Mononuclear cell (primary cell): ENCODE results near the gene RGS3. TPM values are rescaled to one million over a fixed set of nuclear protein-coding genes. Genes with fewer than 3 reads are reported as not detected.

Source experiments
- H3K27me3 ChIP-seq: 2 replicates; pipeline ENCODE4 v1.6.0; 2011; ENCODE audit warnings: low read length, control low read depth; ENCODE audit not compliant: insufficient read depth
- H3K4me1 ChIP-seq: 2 replicates; pipeline ENCODE4 v1.5.1; 2011; ENCODE audit warnings: mild to moderate bottlenecking, low read length, control low read depth; ENCODE audit not compliant: insufficient read depth
- H3K4me3 ChIP-seq: 2 replicates; pipeline ENCODE4 v1.5.1; 2011; ENCODE audit warnings: mild to moderate bottlenecking, low read length, moderate library complexity
- H3K9me3 ChIP-seq: 2 replicates; pipeline ENCODE4 v1.5.1; 2011; ENCODE audit warnings: low read depth, mild to moderate bottlenecking, control low read depth, low read length
- total RNA-seq: library from RNA; depleted of rRNA; stranded (reverse); fragments of >200 nt; gene quantifications from one replicate; pipeline ENCODE4 v1.2.3, GENCODE V29; 2012

RGS3 gene
- total RNA-seq, 1 donor: 15.4 TPM

DNA sequence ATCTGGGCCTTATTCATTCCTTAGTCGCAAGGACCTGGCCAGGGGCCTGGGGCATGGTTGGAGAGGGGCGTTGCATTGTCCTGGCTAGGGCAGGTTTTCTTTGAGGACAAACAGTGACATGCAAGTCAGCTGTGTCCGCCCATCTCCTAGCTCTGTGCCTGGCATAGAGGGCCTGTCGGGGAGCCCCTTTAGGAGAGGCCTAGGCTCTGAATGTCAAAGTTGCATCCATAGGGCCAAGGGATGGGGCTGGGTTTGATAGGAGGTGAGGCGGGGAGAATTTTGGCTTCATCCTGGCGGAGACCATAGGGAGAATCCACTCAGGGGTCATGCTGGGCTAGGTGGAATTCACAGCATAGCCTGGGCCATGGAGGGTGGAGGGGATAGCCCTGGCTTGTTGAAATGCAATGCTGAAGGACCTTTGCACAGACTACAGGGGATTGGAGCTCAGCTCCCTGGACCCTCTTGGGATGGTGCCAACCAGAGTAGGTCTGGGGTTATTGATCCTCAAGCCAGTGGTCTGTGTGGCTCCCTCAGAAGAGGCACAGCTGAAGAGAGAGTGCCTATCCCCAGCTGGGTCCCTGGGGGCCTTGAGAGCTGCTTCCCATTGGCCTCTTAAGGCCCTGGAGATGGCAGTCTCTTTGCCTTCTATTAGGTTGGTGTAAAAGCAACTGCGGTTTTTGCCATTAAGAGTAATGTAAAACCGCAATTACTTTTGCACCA, 104.0 kb downstream of the RGS3 start:
- H3K4me3 ChIP-seq: no peak overlapping the region
- no peaks in the 10 kb centered on the region for H3K27me3 ChIP-seq
- H3K9me3 ChIP-seq: no peaks in the 10 kb centered on the region
- peaks cover 29% of the 10 kb centered on the region for H3K4me1 ChIP-seq

DNA sequence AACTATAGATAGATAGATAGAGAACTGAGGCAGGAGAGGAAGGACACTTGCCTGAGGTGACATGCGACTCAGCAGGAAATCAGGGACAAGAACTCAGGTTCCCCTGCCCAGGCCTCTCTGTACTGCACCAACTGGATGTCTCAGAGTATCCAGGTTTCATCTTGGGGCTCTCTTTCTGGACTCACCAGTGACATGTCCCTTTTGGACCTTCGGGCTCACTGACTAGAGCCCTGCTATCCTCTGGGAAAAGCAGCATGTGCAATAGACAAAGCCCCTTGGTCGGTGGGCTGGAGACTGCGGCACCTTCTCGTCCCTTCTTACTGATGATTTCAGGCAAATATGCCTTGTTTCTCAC, 104.5 kb downstream of the RGS3 start:
- H3K9me3 ChIP-seq: no peaks in the 10 kb centered on the region
- peaks cover 29% of the 10 kb centered on the region for H3K4me1 ChIP-seq
- no peak overlapping the region for H3K4me3 ChIP-seq
- H3K27me3 ChIP-seq: no peaks in the 10 kb centered on the region

DNA sequence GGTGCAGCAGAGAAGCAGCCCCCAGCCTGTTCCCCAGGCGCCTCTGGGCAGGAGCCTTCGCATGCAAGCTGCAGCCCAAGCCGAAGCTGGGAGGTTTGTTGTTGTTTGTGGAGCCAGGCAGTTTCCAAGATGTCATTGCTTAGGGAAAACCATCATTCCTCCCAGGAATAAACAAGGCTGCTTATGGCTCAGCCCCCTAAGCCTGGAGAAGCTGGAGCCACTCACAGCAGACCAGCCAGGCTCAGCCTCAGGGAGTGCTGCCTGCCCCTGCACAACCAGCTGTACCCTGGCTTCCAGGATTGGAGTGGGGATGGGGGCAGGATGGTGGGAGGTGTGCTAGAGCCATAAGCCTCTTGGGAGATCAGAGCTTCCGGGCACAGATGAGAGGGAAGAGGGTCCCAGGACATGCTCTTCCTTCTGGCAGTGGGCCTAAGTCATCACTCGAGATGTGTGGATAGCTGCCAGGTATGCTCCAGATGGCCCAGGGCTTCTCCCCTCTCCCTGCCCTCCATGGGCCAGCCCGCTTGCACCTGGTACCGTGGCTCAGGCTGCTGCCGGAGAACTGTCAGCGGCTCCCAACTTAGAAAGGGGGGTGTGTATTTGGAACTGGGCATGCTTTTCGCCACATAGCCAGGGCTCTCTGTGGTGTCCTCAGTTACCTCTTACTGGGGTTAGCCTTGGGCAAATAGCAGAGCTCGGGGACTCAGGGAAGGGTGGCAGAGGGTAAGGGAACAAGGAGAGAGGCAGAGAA, 105.2 kb downstream of the RGS3 start:
- Histone ChIP-seq H3K9me3 (no peaks in the 10 kb centered on the region), H3K4me1 (peaks cover 34% of the 10 kb centered on the region), H3K27me3 (no peaks in the 10 kb centered on the region), H3K4me3 (no peak overlapping the region)

DNA sequence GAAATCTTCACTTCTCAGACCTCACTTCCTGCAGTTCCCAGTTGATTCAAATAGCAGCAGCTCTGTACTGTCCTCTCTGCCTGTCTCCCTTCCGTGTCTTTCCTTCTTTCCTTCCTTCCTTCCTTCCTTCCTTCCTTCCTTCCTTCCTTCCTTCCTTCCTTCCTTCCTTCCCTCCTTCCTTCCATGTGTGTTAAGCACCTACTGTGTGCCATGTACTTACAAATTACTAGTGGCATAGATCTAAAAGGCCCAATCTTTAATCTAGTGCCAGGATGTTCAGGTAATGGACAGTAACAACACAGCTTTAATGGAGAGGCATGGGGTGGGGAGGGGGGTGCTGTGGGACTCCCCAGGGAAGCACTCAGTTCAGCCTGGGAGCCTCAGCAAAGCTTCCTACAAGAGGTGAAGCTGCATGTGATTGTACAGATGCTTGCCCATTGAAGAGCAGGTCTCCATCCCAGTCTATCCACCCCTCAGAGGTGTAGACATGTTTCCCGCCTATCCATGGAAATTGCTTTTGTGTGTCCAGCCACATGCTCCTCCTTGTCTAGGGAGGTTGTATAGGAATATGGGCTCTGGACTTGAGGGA, 106.0 kb downstream of the RGS3 start:
- Histone ChIP-seq H3K4me1 (peaks cover 27% of the 10 kb centered on the region), H3K9me3 (no peaks in the 10 kb centered on the region), H3K4me3 (no peak overlapping the region), H3K27me3 (no peaks in the 10 kb centered on the region)

DNA sequence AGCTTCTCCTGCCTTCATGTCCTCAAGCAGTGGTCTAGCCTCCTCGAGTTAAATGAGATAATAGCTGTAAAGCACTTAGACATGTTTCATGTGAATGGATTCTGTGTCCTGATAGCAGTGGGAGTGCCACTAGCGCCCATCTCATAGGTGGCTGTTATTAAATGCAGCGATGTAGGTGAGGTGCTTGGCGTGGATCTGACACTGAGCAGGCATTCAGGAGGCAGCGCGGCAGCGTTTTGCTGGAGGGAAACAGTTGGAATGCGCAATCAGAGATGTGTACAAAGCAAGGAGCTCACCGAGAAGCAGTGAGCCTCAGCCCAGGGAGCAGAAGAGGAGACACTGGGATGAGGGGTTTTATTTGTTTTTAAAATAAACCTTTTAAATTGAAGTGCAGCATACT, 106.6 kb downstream of the RGS3 start:
- no peaks in the 10 kb centered on the region for H3K27me3 ChIP-seq
- peaks cover 22% of the 10 kb centered on the region for H3K4me1 ChIP-seq
- no peak overlapping the region for H3K4me3 ChIP-seq
- no peaks in the 10 kb centered on the region for H3K9me3 ChIP-seq

DNA sequence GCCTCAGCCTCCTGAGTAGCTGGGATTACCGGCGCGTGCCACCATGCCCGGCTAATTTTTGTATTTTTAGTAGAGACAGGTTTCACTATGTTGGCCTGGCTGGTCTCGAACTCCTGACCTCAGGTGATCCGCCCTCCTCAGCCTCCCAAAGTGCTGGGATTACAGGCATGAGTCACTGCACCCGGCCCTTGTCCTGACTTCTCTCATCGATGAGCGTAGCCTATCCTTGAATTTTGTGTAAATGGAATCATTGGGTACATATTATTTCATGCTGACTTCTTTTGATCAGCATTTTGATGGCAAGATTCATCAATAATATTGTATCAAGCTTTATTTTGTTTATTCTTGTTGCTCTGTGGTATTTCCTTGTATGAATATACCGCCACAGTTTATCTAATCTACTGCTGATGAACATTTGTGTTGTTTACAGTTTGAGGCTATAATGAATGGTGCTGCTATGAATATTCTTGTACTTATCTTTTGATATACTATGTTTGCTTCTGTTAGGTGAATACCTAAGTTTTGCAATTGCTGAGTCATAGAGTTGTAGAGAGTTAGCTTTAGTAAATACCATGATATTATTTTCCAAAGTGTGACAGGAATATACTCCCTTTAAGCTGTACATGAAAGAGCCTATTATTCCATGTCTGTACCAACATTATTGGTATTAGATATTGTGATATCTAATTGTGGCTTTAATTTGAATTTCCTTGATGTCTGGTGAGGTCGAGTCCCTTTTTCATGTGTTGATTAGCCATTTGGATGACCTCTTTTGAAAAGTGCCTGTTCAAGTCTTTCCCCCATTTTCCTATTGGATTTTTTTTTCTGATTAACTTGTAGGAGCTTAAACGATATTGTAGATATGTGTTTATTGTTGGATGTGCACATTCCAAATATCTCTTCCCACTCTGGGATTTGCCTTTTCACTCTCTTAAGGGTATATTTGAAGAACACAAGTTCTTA, 107.5 kb downstream of the RGS3 start:
- no peak overlapping the region for H3K4me3 ChIP-seq
- H3K4me1 ChIP-seq: peaks cover 12% of the 10 kb centered on the region
- no peaks in the 10 kb centered on the region for H3K27me3 ChIP-seq
- H3K9me3 ChIP-seq: no peaks in the 10 kb centered on the region

DNA sequence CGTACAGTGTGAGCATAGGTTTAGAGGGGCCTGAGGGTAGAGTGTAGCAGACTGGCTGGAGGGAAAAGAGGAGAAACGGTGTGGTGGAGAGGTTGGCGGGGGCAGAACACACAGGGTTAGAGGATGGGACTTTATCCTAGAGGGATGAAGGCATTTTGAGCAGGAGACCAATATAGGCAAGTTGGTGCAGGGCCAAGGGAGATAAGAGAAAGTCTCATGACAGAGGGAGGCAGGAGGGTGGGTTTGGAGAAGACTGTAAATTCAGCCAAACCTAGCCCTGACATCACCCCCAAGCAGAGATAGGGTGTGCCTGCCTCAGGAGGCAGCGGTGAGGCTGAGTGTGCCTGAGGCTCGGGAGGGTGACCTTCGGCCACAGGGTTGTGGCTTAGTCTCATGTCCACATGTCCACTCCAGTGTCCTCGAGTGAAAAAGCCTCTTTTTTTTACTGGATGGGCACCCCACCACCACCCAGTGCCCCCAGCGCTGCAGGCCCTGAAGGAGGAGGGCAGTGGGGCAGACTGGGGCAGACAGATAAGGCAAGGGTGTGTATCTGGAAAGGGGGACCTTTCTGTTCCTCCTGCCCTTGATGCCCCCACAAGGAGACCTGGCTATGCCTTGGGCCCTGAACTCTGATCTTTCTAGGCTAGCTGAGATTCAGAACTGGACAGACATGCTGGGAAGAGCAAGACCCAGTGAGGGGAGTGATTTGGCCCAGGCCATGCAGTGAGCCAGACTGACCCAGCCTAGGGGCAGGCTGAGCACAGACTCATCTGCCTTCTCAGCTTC, 108.7 kb downstream of the RGS3 start:
- H3K4me1 ChIP-seq: peaks cover 7% of the 10 kb centered on the region
- H3K9me3 ChIP-seq: no peaks in the 10 kb centered on the region
- no peak overlapping the region for H3K4me3 ChIP-seq
- H3K27me3 ChIP-seq: no peaks in the 10 kb centered on the region

DNA sequence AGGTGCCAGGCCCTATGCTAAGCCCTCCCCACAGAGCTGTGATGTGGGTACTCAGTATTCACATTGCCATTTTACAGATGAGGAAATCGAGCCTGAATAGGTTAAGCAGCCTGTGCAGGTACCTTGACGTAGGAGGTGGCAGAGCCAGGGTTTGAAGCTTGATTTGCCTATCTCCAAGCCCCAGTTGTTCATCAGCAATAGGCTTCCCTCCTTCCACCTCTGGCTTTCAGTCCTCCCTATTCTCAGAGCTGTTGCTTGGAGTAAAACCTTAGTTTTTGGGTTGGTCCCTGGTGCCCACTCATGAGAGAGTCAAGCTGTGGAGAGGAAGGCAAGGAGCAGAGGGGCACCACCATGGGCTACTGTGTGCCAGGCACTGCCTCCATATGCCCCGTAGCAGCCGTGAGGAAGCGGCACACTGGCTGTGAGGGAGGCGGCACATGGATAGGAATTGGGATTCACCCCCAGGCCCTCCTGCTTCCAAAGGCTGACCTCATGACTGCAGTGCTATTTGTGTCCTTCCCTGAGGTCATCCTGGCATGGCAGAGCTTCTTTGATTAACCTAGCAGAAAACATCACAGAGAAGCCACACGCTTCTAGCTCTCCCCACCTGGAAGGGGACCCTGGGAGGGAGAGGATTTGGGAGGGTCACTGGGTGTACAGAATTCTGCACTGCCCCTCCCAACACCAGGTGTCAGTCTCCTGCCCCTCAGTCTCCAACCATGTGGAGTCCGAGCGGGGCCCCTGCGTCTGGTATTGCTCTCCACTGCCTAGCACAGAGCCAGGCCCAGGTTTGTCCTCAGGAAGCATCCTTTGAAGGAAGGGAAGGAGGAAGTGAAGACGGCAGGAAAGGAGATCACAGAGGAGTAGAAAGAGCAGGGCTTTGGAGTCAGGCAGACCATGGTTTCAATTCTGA, 109.8 kb downstream of the RGS3 start:
- H3K4me3 ChIP-seq: no peak overlapping the region
- H3K4me1 ChIP-seq: peaks cover 17% of the 10 kb centered on the region
- no peaks in the 10 kb centered on the region for H3K9me3 ChIP-seq
- H3K27me3 ChIP-seq: no peaks in the 10 kb centered on the region

DNA sequence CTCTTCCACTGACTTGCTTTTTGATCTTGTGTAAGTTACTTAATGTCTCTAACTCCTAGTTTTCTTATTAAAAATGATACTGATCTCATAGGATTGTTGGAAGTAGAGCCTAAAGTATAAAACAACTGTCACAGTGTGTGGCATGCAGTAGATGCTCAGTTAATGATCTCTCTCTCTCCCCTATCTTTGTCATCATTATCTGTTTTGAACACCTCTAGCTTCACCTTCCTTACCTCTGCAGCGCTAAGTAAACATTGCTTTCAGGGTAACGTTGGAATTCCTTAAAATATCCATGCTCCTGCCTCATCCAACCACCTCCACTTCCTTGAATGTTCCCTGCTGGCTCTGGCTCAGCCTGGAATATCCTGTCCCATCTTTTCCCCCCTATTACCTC, 110.4 kb downstream of the RGS3 start:
- H3K27me3 ChIP-seq: no peaks in the 10 kb centered on the region
- peaks cover 24% of the 10 kb centered on the region for H3K4me1 ChIP-seq
- H3K9me3 ChIP-seq: no peaks in the 10 kb centered on the region
- no peak overlapping the region for H3K4me3 ChIP-seq

DNA sequence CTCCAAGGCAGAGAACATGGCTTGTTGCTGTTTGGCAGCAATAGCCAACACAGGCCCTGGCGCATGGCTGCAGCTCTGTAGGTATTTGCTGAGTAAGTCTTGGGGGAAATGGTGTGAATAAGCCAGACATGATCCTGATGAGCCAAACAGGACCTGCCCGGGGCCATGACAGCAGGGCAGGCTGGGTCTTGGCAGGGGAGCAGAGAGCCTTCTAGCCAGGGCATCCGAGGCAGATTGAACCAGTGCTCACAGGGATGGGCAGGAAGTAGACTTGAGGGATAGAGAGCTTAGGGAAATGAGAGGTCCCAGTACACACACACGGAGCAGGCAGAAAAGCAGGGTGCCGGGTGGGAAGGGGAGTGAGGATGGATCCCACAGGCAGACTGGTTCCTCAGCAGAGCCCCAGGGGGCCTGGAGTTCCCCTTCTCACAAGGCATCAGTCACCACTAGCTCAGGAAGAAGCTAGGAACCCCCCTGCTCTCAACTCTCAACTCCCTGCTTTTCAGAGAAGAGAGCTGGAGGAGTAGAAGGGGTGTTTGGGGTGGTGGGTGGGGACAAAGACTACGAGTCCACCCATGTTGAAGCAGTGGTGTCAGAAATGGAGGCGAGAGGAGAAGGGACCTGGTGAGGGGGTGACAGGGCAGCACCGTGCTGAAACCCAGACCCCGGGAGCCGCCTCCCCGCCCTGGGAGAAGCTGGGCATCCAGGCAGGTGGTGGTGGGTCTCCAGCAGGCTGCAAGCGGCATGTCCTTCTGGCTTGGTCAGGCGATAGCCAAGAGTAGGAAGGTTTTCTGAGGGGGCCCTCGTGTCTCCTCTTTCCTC, 111.1 kb downstream of the RGS3 start:
- Histone ChIP-seq H3K4me3 (no peak overlapping the region), H3K9me3 (no peaks in the 10 kb centered on the region), H3K27me3 (no peaks in the 10 kb centered on the region), H3K4me1 (peaks cover 31% of the 10 kb centered on the region)

DNA sequence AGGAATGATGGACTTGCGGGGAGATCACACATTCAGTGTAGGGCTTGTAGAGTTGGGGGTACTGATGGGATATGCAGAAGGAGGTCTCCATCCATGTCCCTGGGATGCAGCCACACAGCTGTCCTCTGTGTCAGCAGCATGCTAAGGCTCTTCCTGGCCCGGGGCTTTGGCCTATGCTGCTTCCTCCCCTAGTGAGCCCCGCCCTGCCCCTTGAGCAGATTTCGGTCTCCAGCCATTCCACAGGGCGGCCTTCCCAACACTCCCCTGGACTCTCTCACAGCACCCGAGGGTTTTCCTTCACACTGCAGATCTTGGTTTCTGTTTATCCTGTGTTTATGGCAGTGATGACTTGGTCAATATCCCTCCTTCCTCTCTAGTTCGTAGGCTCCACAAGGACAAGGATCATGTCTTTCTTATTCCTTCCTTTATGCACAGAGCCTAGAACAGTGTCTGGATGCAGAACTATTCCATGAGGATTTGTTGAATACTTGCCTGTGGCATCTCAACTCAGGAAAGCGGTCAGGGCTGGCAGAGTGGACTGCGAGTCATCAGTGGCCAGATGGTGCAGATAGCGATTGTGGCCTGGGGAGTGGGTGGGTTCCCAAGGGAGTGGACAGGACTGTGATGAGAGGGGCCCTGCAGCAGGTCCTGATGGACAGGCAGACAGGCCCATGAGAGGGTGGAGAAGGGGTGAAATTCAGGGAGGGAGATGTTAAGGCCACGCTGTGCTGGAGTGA, 114.2 kb downstream of the RGS3 start:
- H3K4me3 ChIP-seq: no peak overlapping the region
- peaks cover 61% of the 10 kb centered on the region for H3K4me1 ChIP-seq
- H3K27me3 ChIP-seq: no peaks in the 10 kb centered on the region
- no peaks in the 10 kb centered on the region for H3K9me3 ChIP-seq

DNA sequence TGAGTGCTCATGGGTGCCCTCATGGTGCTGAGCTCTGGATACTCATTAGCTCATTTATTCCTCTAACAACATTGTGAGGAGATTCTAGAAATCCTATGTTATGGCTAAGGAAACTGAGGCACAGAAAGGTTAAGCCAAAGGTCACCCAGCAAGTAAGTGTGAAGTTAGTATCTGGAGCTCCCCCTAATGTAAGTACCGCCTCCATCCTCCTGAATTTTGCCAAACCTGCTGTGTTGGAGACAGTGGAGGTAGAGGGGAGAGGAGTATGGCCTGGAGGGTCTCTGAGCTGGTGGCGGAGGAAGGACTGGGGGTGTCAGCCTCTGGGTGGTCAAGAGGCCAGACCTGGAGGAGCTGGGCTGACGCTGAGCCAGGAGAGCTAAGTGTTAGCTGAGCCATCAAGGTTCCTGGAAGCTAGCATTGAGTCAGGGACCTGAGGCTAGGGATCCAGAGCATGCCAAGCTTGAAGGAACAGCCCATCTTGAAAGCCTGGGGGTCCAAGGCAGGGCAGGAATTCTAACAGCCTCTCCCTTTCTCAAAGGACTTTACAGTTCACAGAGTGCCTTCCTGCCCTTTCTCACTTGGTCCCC, 114.8 kb downstream of the RGS3 start:
- Histone ChIP-seq H3K27me3 (no peaks in the 10 kb centered on the region), H3K4me1 (peaks cover 64% of the 10 kb centered on the region), H3K4me3 (no peak overlapping the region), H3K9me3 (no peaks in the 10 kb centered on the region)
